HepG2 (cell line): Measurements from ENCODE around the gene LRRC45. TPM values are rescaled to one million over a fixed set of nuclear protein-coding genes. Genes with fewer than 3 reads are reported as not detected.

Experiments
- ATF7-NPFF ChIP-seq: sonication (generic); formaldehyde crosslinking; IDR thresholded peaks from 2 replicates; pipeline ENCODE4 v1.8.1; 2023; ENCODE audit warnings: mild to moderate bottlenecking, low read depth, missing genetic modification reagents, moderate library complexity
- CEBPG ChIP-seq: IDR thresholded peaks from 2 replicates; pipeline ENCODE4 v1.6.1; 2016
- ELK4 ChIP-seq: sonication (generic); formaldehyde crosslinking; IDR thresholded peaks from 2 replicates; pipeline ENCODE4 v1.9.0; 2021; ENCODE audit warnings: missing genetic modification reagents, borderline replicate concordance
- FOXA1 ChIP-seq, 2 experiments: fragments of 450-650 bp in 1 of 2; sonication (generic) in 1 of 2; formaldehyde crosslinking in 1 of 2; IDR thresholded peaks; 2 replicates each; pipeline versions ENCODE4 v1.4.0 to v1.6.1; 2016 to 2020; ENCODE audit warnings: missing genetic modification reagents in 1 of 2
- GTF3A ChIP-seq: sonication (generic); formaldehyde crosslinking; conservative IDR thresholded peaks from 2 replicates; pipeline ENCODE4 v1.4.0; 2020; ENCODE audit warnings: mild to moderate bottlenecking, missing genetic modification reagents
- KDM2A ChIP-seq: sonication (generic); formaldehyde crosslinking; IDR thresholded peaks from 2 replicates; pipeline ENCODE4 v1.4.0; 2020; ENCODE audit warnings: low read depth, missing genetic modification reagents, borderline replicate concordance
- MAZ ChIP-seq, 2 experiments: sonication (generic) in 1 of 2; formaldehyde crosslinking in 1 of 2; IDR thresholded peaks; 2 replicates each; pipeline versions ENCODE4 v1.5.0 to v1.6.1; 2012 to 2020; ENCODE audit warnings: low read depth in 2 of 2, mild to moderate bottlenecking in 2 of 2, borderline replicate concordance in 1 of 2, improper control_type of control experiment in 1 of 2, low read length in 1 of 2, missing genetic modification reagents in 1 of 2, moderate library complexity in 1 of 2
- MEIS2 ChIP-seq: sonication (generic); formaldehyde crosslinking; IDR thresholded peaks from 2 replicates; pipeline ENCODE4 v1.9.0; 2021; ENCODE audit warnings: mild to moderate bottlenecking, missing genetic modification reagents
- PHB2 ChIP-seq: fragments of 450-650 bp; IDR thresholded peaks from 2 replicates; pipeline ENCODE4 v1.6.1; 2018; ENCODE audit not compliant: partially characterized antibody
- POLR2A ChIP-seq, 2 experiments: IDR thresholded peaks; 2 replicates each; pipeline ENCODE4 v1.6.1; 2011; ENCODE audit warnings: low read depth in 2 of 2, low read length in 2 of 2, mild to moderate bottlenecking in 1 of 2, moderate library complexity in 1 of 2; ENCODE audit not compliant: insufficient read depth in 1 of 2
- RBM22 ChIP-seq: fragments of 200-400 bp; formaldehyde crosslinking; optimal IDR thresholded peaks from 2 replicates; pipeline ENCODE3; 2017; ENCODE audit warnings: mild to moderate bottlenecking, low read length, moderate library complexity
- REXO4 ChIP-seq: sonication (generic); formaldehyde crosslinking; IDR thresholded peaks from 2 replicates; pipeline ENCODE4 v1.8.0; 2022; ENCODE audit warnings: missing genetic modification reagents, mild to moderate bottlenecking, borderline replicate concordance
- SSRP1 ChIP-seq: IDR thresholded peaks from 2 replicates; pipeline ENCODE4 v1.6.1; 2016; ENCODE audit warnings: control low read depth
- TCF7L2 ChIP-seq: IDR thresholded peaks from 2 replicates; pipeline ENCODE4 v1.6.1; 2011; ENCODE audit warnings: mild to moderate bottlenecking, low read depth, low read length, moderate library complexity
- ZFX ChIP-seq: sonication (generic); formaldehyde crosslinking; IDR thresholded peaks from 2 replicates; pipeline ENCODE4 v1.4.0; 2020; ENCODE audit warnings: mild to moderate bottlenecking, low read depth, missing genetic modification reagents, moderate library complexity
- ZKSCAN5 ChIP-seq: sonication (generic); formaldehyde crosslinking; IDR thresholded peaks from 2 replicates; pipeline ENCODE4 v1.5.1; 2020; ENCODE audit warnings: mild to moderate bottlenecking, missing genetic modification reagents
- ZNF274 ChIP-seq: sonication (generic); formaldehyde crosslinking; IDR thresholded peaks from 2 replicates; pipeline ENCODE4 v1.5.1; 2020; ENCODE audit warnings: mild to moderate bottlenecking, missing genetic modification reagents
- ZNF337 ChIP-seq: sonication (generic); formaldehyde crosslinking; IDR thresholded peaks from 2 replicates; pipeline ENCODE4 v1.5.1; 2020; ENCODE audit warnings: missing genetic modification reagents, low read depth, mild to moderate bottlenecking, borderline replicate concordance
- ZNF580 ChIP-seq: IDR thresholded peaks from 2 replicates; pipeline ENCODE4 v1.6.1; 2016; ENCODE audit warnings: low read depth, borderline replicate concordance
- ZSCAN21 ChIP-seq: sonication (generic); formaldehyde crosslinking; IDR thresholded peaks from 2 replicates; pipeline ENCODE4 v1.8.0; 2022; ENCODE audit warnings: mild to moderate bottlenecking, missing genetic modification reagents, moderate library complexity, borderline replicate concordance
- polyA plus RNA-seq, 8 experiments: library from polyadenylated mRNA; depleted of rRNA in 3 of 8; stranded (reverse) in 7 of 8; unstranded in 1 of 8; fragments of >200 nt; fragmentation: Illumina TruSeq in 4 of 8; extraction: Trizol in 4 of 8; gene quantifications; 2 replicates each; pipeline versions ENCODE4 v1.2.1 to v1.2.3, GENCODE V29; 2011 to 2016; ENCODE audit warnings: low read depth in 4 of 8, missing spikeins in 1 of 8, mixed read lengths in 1 of 8; ENCODE audit not compliant: insufficient read depth in 1 of 8
- total RNA-seq, 5 experiments: library from RNA; depleted of rRNA; stranded (reverse); fragments of >200 nt; fragmentation: Illumina TruSeq; extraction: Trizol; gene quantifications; 2 replicates each; pipeline ENCODE4 v1.2.3, GENCODE V29; 2016; ENCODE audit warnings: low read depth in 1 of 5
- TF ChIP-seq, protein P1 (sequence below): sonication (generic); formaldehyde crosslinking; IDR thresholded peaks from 2 replicates; pipeline ENCODE4 v1.5.0; 2020; ENCODE audit warnings: missing genetic modification reagents
- TF ChIP-seq, protein P2 (sequence below): sonication (generic); formaldehyde crosslinking; conservative IDR thresholded peaks from 2 replicates; pipeline ENCODE4 v1.8.0; 2022; ENCODE audit warnings: mild to moderate bottlenecking, moderate library complexity, missing genetic modification reagents

LRRC45 gene
- total and polyA plus RNA-seq, 2 of the 13 experiments (the other 11 are each of a cell fraction or from before 2014, with no cell fraction given) = 11.6 to 48.1 TPM

DNA sequence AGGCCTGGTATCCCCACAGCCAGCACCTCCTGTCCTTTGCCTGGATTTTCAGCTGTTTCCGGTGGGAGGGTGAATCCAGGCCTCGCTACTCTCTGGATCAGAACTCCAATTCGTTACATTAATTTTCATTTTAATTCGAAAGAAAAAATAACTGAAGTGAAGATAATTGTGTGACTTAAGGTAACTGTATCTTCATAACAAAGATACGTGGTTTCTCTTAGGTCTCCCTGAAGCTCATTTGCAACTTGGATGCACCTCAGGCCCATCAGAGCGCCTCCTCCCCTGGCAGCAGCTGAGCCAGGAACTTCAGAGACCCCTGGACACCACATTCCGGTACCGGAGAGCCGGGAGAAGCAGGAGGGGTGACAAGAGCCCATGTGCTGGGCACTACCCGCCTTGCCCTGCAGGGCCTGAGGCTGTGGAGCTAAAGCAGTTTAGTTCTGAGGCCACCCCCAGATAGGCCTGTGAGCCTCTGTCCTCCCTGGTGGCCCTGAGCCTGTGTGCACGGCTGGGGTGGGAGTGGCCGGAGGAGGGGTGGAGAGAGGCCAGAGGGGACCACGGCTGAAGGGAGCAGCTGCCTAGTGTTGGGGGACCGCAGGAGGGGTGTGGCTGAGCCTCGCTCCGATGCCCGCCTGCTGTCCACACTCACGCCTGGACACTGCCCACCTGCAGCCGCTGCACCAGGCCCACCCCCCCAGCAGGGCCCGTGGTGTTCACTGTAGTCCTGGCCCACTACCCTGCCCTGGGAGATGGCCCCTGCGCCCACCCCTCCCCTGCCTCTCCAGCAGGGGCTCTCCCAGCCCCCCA is 53.9 kb downstream of the LRRC45 start (continued):
- TF ChIP-seq KDM2A (CRISPR knock-in tag) (peak; percentile 78), ZNF580 (CRISPR knock-in tag) (no peak), ELK4 (CRISPR knock-in tag) (no peak), TCF7L2 (no peak), ZSCAN21 (no peak), POLR2A (IDR thresholded peaks at IDR 0.05; ENCODE audit: insufficient read depth in 1 of 2, low read depth in 2 of 2, low read length in 2 of 2) (peak; percentile 60 to 80), CEBPG (CRISPR knock-in tag) (no peak), REXO4 (0 out of 2 replicates have a peak, but pooled peaks have one; percentile 9), FOXA1 (IDR thresholded peaks at IDR 0.05) (no peak), FOXA1 (CRISPR knock-in tag; IDR thresholded peaks at IDR 0.05) (0 out of 2 replicates have a peak, but pooled peaks have one; percentile 5), MEIS2 (CRISPR knock-in tag) (no peak), ATF7-NPFF (CRISPR knock-in tag) (peak; percentile 61; the same call in 1 of the 2 replicates), RBM22 (peak; percentile 30), MAZ (IDR thresholded peaks at IDR 0.05; ENCODE audit: borderline replicate concordance, low read depth, low read length) (no peak), MAZ (CRISPR knock-in tag; IDR thresholded peaks at IDR 0.05; ENCODE audit: low read depth) (peak; percentile 41; the same call in 1 of the 2 replicates), ZNF274 (peak; percentile 7; the same call in 1 of the 2 replicates), ZNF337 (no peak), PHB2 (no peak), ZFX (CRISPR knock-in tag) (peak; percentile 7; the same call in 1 of the 2 replicates), ZKSCAN5 (CRISPR knock-in tag) (no peak), GTF3A (0 out of 2 replicates have a peak, but pooled peaks have one; percentile 69), SSRP1 (peak; percentile 29)
- TF ChIP-seq, protein P1, sequence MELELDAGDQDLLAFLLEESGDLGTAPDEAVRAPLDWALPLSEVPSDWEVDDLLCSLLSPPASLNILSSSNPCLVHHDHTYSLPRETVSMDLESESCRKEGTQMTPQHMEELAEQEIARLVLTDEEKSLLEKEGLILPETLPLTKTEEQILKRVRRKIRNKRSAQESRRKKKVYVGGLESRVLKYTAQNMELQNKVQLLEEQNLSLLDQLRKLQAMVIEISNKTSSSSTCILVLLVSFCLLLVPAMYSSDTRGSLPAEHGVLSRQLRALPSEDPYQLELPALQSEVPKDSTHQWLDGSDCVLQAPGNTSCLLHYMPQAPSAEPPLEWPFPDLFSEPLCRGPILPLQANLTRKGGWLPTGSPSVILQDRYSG (CRISPR knock-in tag) = no peak
- TF ChIP-seq, protein P2, sequence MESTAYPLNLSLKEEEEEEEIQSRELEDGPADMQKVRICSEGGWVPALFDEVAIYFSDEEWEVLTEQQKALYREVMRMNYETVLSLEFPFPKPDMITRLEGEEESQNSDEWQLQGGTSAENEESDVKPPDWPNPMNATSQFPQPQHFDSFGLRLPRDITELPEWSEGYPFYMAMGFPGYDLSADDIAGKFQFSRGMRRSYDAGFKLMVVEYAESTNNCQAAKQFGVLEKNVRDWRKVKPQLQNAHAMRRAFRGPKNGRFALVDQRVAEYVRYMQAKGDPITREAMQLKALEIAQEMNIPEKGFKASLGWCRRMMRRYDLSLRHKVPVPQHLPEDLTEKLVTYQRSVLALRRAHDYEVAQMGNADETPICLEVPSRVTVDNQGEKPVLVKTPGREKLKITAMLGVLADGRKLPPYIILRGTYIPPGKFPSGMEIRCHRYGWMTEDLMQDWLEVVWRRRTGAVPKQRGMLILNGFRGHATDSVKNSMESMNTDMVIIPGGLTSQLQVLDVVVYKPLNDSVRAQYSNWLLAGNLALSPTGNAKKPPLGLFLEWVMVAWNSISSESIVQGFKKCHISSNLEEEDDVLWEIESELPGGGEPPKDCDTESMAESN = 0 out of 2 replicates have a peak, but pooled peaks have one; percentile 34
